ENCODE data around the gene RGS19.

GRCh38 chr20:64107736-64108457 lies 28.6 kb upstream of the RGS19 start:
- TF ChIP-seq POLR2A (IDR thresholded peaks at IDR 0.05; ENCODE audit: control extremely low read depth in 1 of 2, low read depth in 2 of 2, low read length in 2 of 2): no peak
- no peak for TF ChIP-seq CTCF (IDR thresholded peaks at IDR 0.05; ENCODE audit: control extremely low read depth in 1 of 3, insufficient read depth in 1 of 3, low read depth in 1 of 3, low read length in 3 of 3)
- no peak for TF ChIP-seq EGR1 (IDR thresholded peaks at IDR 0.05; ENCODE audit: borderline replicate concordance, low read depth, low read length)
- no peak for TF ChIP-seq POLR2AphosphoS5 (IDR thresholded peaks at IDR 0.05; ENCODE audit: low read depth, low read length)
- no peak for TF ChIP-seq JUN (IDR thresholded peaks at IDR 0.05; ENCODE audit: low read depth, low read length)
